GM19025 (cell line): ENCODE data around the gene CD2.
A peak's percentile ranks its signal among the peaks of the same experiment; 100 is the strongest.

ENCODE experiments used
- ATAC-seq: cut with Tn5 transposase; IDR thresholded peaks from one replicate; pipeline ENCODE4 v1.9.1; 2021; ENCODE audit warnings: mild to moderate bottlenecking, low read depth, moderate library complexity; ENCODE audit not compliant: unreplicated experiment

Gene CD2

DNA sequence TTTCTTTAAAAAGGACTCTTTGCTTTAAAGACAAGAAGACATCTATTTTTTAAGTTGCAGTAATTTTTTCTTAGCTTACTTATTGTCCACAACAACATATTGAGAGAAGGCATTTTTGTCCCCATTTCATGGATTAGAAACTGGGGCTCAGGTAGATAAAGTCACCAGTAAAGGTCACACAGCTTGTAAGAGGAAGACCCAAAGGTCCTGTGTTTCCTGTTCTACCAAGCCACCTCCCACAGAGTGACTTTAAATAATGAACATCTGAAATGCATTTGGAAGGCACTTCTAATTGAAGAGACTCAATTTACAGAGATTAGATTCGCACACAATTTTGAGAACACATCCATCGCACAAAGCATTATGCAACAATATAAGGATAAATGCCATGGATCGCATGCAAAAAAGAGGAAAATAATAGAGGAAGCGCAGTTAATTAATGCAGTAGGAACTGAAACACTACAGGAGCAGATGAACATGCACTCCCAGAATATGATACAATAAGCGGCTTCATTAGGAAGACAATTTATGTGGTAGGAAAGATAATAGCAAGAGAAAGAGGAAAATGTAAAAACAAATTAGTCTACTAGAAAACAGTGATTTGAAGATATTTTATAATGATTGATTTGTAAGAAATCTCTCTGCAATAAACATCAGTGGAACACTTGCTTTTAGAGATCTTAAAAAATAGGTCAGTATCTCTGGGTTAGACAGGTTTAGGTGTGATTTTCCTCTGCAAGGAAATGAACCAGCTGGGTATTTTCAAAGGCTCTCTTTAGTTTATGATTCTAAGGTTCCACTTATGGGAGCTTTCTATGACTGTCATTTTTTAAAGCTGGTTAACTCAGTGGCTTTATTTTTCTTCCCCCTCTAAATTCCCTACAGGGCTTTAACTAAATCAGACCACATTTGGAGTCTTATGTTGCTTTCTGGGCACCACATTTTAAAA lies 27.1 kb upstream of the CD2 start:
- ATAC-seq = no peak

- ATAC-seq = no peak
These were observed 22.8 kb upstream of the CD2 start for GRCh38 chr1:116731439-116731838.

DNA sequence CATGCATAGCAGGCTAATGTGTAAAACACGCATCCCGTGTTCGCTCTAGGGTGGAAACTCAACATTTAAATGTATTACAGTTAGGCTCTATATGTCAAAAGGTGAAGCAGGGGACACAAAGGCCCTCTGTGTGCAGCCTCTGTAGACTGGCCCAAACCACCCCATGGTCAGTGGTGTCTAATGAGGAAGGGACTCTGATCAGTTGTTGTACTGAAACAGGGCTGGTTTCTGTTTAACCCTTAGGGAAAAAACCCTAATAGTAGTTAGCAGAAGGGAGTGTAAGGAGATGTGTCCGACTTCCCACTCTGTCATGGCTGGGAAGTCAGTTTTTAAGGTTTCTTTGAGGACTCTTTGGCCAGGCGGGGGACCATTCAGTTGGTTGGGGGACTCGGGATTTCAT lies 21.5 kb upstream of the CD2 start:
- ATAC-seq = no peak

DNA sequence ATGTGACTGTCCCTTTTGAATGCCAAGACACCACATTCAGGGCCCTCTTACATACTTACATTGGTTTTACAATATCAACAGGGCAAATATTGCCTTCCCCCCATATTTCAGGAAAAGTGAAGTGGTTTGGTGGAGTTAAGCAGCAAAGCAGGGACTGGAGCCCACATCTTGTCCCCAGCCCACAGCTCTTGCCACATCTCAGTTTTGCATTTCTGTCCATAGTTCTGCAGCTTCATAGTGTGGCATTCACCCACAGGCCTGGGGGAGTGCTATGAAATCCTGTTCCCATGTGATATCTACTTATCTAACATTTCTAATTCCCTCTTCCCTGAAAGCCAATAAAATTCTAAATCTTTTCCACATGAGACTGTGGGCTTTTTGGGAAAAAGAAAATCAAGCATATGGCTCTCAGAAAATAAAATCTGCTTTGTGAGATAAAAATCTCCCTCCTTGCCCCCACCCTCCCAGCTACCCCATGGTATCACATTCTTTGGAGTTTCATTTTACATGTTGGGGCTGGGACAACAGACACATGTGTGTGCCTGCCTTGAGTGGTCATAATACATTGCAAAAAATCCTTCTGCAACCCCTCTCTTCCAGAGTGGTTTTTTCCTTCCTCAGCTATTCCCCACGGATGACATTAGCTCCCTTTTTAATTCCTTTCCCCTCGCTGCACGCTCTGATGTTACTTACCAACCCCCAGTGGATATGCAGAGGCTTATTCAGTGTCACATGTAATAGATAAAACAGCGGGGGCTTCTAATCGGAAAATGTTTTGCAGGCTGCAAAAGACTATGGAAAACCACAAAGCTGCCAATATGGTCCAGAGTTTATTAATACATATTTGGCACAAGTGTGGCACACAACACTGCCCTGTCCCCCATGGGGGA lies 20.5 kb upstream of the CD2 start:
- ATAC-seq = no peak

DNA sequence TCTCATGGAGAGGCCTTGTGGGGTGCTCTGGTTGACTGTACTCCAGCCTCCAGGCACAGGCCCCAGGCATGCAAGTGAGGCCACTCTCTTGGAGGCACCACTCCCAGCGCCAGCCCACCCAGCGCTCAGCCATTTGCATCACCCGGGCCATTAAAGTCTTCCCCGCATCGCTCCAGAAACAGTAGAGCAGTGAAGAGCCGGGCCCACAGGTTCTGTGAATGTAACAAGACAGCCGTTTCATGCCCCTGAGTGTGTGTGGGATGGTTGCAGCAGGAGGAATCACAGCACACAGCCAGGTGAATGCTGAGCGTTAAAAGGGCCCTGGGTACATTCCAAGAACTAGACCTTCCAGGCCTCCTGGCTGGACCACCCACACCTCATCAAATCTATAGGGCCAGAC lies 19.0 kb upstream of the CD2 start:
- no peak for ATAC-seq

DNA sequence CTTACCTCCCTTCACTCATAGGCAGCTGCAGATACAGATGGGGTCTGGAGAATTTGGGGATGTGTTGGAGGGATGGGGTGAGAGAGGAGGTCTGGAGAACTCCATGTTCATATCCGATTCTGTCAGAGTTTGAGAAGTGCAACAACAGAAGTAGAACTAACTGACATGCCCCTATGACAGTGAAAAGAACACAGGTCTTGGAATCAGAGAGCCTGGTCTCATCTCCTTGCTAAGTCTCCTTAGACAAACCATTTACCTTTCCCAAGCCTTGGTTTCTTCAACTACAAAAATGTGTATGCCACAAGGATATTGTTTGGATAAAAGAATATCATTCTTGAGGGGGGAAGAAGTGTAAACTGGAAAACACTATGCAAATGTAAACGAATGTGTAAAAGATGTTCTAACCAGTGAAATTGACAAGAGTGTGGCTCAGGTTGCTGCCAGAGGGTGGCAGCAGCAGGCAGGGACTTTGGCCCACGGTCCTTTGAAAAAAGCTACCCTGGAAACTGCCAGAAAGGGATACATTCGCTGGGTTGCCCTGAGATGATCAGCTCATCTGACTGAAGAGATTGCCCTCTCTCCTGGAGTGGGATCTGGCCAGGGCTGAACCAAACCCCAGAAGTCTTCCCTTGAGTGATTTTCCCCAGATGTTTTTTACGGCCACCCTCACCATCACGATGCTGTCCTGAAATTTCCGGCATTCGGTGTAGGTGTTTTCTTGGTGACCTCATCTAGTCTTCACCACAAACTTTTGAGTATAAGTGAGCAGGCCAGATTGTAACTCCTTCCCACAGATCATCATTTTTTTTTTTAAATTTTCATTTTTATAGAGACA lies 17.0 kb upstream of the CD2 start:
- peak; percentile 27 for ATAC-seq

- ATAC-seq = peak; percentile 21
These were observed 16.3 kb upstream of the CD2 start for GRCh38 chr1:116737855-116738321.

GRCh38 chr1:116738673-116739370 lies 15.4 kb upstream of the CD2 start:
- peak; percentile 72 for ATAC-seq

GRCh38 chr1:116739371-116740012 lies 14.7 kb upstream of the CD2 start:
- ATAC-seq = no peak

- no peak for ATAC-seq
These were observed 13.9 kb upstream of the CD2 start for GRCh38 chr1:116740296-116740695.

DNA sequence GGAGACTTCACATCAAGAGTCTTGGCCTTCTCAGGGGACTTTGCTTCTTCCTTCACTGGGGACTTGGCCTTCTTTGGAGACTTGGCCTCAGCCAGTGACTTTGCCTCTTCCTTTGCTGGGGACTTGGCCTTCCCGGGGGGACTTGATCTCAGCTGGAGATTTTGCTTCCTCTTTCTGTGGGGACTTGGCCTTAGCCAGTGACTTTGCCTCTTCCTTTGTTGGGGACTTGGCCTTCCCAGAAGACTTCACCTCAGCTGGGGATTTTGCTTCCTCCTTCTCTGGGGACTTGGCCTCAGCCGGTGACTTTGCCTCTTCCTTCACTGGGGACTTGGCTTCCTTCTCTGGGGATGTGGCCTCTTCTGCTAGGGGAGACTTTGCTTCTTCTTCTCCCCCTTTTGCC lies 13.5 kb upstream of the CD2 start:
- no peak for ATAC-seq

GRCh38 chr1:116741836-116742565 lies 12.2 kb upstream of the CD2 start:
- no peak for ATAC-seq

- no peak for ATAC-seq
These were observed 10.7 kb upstream of the CD2 start for GRCh38 chr1:116743535-116743934.

GRCh38 chr1:116748272-116748671 lies 6.0 kb upstream of the CD2 start:
- ATAC-seq = no peak

- no peak for ATAC-seq
These were observed 3.1 kb upstream of the CD2 start for GRCh38 chr1:116751146-116751545.

DNA sequence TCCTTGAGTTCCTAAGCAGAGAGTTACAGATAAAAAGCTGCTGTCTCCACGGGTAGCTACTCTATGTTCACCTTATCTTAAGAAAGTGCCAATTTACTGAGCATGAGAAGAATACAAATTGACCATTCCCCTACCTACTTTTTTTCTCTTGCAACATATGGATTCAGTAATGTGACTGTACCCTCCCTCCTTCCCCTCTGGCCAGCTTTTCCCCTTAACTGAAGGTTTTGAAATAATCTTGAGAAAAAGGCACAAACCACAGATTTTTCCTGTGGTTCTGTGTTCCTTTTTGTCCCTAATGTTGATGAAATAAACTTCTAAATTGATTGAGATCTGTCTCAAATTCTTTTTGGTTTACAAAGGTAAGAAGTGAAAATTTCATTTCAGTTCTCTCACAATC lies 2.6 kb upstream of the CD2 start:
- no peak for ATAC-seq

GRCh38 chr1:116753312-116753711 lies 918 bp upstream of the CD2 start:
- no peak for ATAC-seq

DNA sequence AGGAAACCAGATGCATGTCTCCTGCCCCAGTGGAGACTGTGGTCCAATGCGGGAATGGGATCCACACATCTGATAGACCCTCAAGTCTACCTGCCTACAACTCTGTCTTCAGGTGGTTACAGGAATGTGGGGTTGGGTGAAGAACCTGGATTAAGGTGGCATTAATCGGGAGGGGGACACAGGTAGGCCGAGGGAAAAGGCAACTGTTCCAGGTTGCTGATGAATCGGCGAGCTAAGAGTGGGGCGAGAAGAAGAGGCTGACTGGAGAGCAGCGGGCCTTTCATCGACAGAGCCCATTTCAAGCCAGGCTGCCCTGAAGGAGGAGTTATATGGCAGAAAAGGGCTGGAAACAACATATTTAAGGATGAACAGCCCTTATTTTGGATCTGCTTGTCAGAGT lies 836 bp downstream of the CD2 start:
- ATAC-seq = no peak

GRCh38 chr1:116755681-116756080 lies 1.5 kb downstream of the CD2 start:
- no peak for ATAC-seq
